Kidney (tissue), 14 donors: ENCODE results near the gene RASAL2. TPM values are rescaled to one million over a fixed set of nuclear protein-coding genes. Genes with fewer than 3 reads are reported as not detected.
"Not testable (repeated sequence)": the region's sequence is repeated elsewhere in the genome, so short reads cannot be mapped to it uniquely, and the experiment has no call there.

ENCODE experiments used
- DNase-seq, 5 donors: peaks; one replicate each; pipeline ENCODE4 v3.0.0-alpha.2; 2013 to 2020
- FAIRE-seq: peaks from 2 replicates; lab custom pipeline; 2012; peaks lifted over from hg19 to GRCh38; lab: Jason Lieb, UNC
- H3K27ac ChIP-seq, 2 donors: one replicate each; pipeline ENCODE4 v1.7.0; 2013; ENCODE audit warnings: low read depth in 2 of 2, low read length in 2 of 2, inconsistent platforms in 1 of 2
- H3K27me3 ChIP-seq: one replicate; pipeline ENCODE4 v1.7.1; 2013; ENCODE audit warnings: low read length, inconsistent platforms; ENCODE audit not compliant: control insufficient read depth, insufficient read depth
- H3K36me3 ChIP-seq, 3 donors: one replicate each; pipeline versions ENCODE4 v1.7.0 to v1.7.1; 2013; ENCODE audit warnings: low read length in 3 of 3, control low read depth in 1 of 3, inconsistent platforms in 1 of 3; ENCODE audit not compliant: insufficient read depth in 3 of 3, control insufficient read depth in 2 of 3
- H3K4me1 ChIP-seq, 3 donors: one replicate each; pipeline versions ENCODE4 v1.7.0 to v1.7.1; 2013; ENCODE audit warnings: low read length in 3 of 3, inconsistent platforms in 1 of 3, low read depth in 1 of 3; ENCODE audit not compliant: control insufficient read depth in 2 of 3, insufficient read depth in 2 of 3
- H3K4me3 ChIP-seq, 3 donors: one replicate each; pipeline versions ENCODE4 v1.7.0 to v1.8.1; 2013; ENCODE audit warnings: low read length in 3 of 3, control low read depth in 1 of 3, inconsistent platforms in 1 of 3
- H3K9ac ChIP-seq, 3 donors: one replicate each; pipeline versions ENCODE4 v1.7.0 to v1.7.1; 2013; ENCODE audit warnings: low read length in 3 of 3, control low read depth in 1 of 3, inconsistent platforms in 1 of 3
- H3K9me3 ChIP-seq, 3 donors: one replicate each; pipeline versions ENCODE4 v1.7.0 to v1.7.1; 2013; ENCODE audit warnings: low read length in 3 of 3, control low read depth in 1 of 3, inconsistent platforms in 1 of 3; ENCODE audit not compliant: control insufficient read depth in 2 of 3, insufficient read depth in 1 of 3
- CTCF ChIP-seq: IDR thresholded peaks from 3 replicates; pipeline ENCODE4 v1.5.1; 2012; ENCODE audit warnings: mild to moderate bottlenecking, moderate library complexity, borderline replicate concordance; ENCODE audit not compliant: insufficient read depth; ENCODE audit errors: extremely low read depth
- intact Hi-C: fragments of 100-400 bp; cut with DNase I; formaldehyde crosslinking; loops from one replicate; pipeline ENCODE4 v1.11.1; 2022
- polyA plus RNA-seq: library from polyadenylated mRNA; stranded (reverse); fragments of 350-450 nt; fragmentation: Illumina TruSeq; extraction: RNeasy Lipid Tissue Mini Kit (QIAGEN cat#74804); gene quantifications from one replicate; pipeline ENCODE4 v1.2.3, GENCODE V29; 2014; ENCODE audit warnings: low read depth, low replicate concordance; ENCODE audit not compliant: insufficient read depth
- total RNA-seq: library from RNA; stranded (reverse); fragmentation: NEBNext Ultra II Directional; extraction: Animal tissue kit (Norgen Biotek cat#: 25700); gene quantifications from one replicate; pipeline ENCODE4 v1.2.1, GENCODE V29; 2021
- donor health status: control.
- donor health status: control.
- donor health status: control.
- donor health status: control.
- donor health status: control.
- donor health status: DM: yes; HTN: yes; CAD: no.
- donor health status: Normal renal cell carcinoma (clear cell type).

RASAL2 gene
- total and polyA plus RNA-seq, 2 donors from 2014 or later = 2.2 to 26.5 TPM

- Histone ChIP-seq H3K36me3 (no peaks in the 10 kb centered on the region), H3K4me3 (no peak overlapping the region), H3K9me3 (no peaks in the 10 kb centered on the region), H3K27ac (no peak overlapping the region), H3K9ac (no peak overlapping the region), H3K4me1 (peaks cover 0 to 10% (median 8%) of the 10 kb centered on the region in 3 donors), H3K27me3 (no peaks in the 10 kb centered on the region)
- intact Hi-C loops = no loop called here
- TF ChIP-seq CTCF = no peak
- DNase-seq (no peak), FAIRE-seq (no peak)
Measured at GRCh38 chr1:178345238-178345637, 251.3 kb downstream of the RASAL2 start.

DNA sequence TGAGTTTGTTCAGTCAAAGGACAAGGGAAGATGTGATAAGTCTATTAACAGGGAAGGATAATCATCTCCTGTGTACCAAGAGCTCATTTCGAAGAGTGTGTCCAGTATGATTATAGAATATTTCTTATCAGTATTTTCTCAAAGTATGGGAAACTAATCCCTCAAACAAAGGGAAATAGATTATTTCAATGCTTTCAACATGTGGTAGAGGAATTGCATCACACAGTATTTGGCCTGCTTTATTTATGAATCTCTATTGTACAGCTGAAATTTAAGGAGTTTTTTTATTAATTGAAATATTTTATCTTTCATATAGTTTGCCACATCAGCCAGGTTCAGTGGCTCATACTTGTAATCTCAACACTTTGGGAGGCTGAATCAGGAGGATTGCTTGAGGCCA lies 251.9 kb downstream of the RASAL2 start:
- H3K4me3 ChIP-seq = no peak overlapping the region
- no peaks in the 10 kb centered on the region for H3K36me3 ChIP-seq
- no peaks in the 10 kb centered on the region for H3K9me3 ChIP-seq
- H3K27ac ChIP-seq = no peak overlapping the region
- DNase-seq (no peak), FAIRE-seq (no peak)
- no peaks in the 10 kb centered on the region for H3K27me3 ChIP-seq
- TF ChIP-seq CTCF = no peak
- intact Hi-C loops = no loop called here
- peaks cover 0 to 10% (median 8%) of the 10 kb centered on the region in 3 donors for H3K4me1 ChIP-seq
- H3K9ac ChIP-seq = no peak overlapping the region

DNA sequence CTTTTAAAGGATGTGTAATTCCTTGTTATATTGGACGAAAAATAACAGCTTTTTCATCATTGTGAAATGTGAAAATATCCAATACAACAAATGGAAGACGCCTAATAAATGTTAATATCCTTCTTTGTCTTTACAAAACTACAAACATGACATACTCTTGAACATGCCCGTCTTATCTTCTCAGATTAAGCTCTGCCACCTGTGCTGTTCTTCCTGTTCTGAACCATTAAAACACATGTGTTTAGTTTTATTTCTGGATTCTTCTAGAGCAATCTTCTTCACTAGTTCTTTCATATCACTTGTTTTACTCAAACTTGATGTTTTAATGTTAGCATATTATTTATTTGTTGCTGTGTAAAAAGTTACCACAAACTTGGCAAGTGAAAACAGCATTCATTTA lies 255.9 kb downstream of the RASAL2 start:
- no peak overlapping the region for H3K27ac ChIP-seq
- no peaks in the 10 kb centered on the region for H3K36me3 ChIP-seq
- intact Hi-C loops = no loop called here
- no peak for DNase-seq
- no peaks in the 10 kb centered on the region for H3K27me3 ChIP-seq
- no peak for FAIRE-seq
- H3K9me3 ChIP-seq = peaks cover 0 to 5% (median 0%) of the 10 kb centered on the region in 3 donors
- peaks cover 0 to 3% (median 2%) of the 10 kb centered on the region in 3 donors for H3K4me1 ChIP-seq
- H3K4me3 ChIP-seq = no peak overlapping the region
- no peak for TF ChIP-seq CTCF
- no peak overlapping the region for H3K9ac ChIP-seq

GRCh38 chr1:178351911-178352310 lies 258.0 kb downstream of the RASAL2 start:
- DNase-seq, H3K27ac ChIP-seq, H3K9me3 ChIP-seq, H3K4me3 ChIP-seq, H3K36me3 ChIP-seq, FAIRE-seq, H3K9ac ChIP-seq, intact Hi-C loops, H3K27me3 ChIP-seq, H3K4me1 ChIP-seq: not testable (repeated sequence)
